ENCODE results near the gene UVRAG. TPM values are rescaled to one million over a fixed set of nuclear protein-coding genes. Genes with fewer than 3 reads are reported as not detected.

The UVRAG gene
- total RNA-seq, 1 experiment from 2014 or later, result 16.4 TPM

DNA sequence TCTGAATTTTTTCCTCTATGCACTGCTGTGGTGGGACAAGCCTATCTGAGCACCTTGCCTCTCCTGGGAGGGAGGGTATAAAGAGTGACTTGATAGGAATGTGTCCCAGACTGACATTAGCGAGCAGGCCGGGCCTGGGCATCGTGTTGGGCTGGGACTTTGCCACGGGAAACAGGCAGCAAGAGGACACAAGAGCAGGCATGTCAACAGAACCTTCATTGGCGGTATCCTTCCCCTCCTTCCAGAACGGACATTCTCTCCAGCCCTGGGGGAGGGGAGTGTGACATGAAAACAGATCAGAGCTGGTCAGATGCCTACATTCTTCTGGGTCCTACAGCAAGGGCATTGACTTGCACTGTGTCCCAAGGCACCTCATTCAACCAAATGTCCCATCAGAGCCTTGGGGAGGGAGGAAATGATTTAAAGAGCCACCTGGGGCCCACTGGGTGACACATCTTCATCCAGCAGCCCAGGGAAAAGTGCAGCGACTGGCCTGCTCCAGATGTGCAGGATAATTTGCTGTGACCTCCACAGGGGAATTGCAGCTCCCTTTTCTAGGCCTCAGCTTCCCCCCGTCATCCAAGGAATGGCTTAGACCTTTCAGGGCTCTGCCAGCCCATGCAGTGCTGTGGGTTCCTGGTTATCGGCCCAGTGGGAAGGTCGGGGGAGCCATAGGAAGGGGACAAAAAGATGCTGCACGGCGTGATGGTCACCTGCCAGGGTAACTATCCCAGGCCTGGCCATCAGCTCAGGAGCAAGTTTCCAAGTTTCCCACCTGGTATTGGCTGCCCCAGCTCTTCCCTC lies 21.8 kb upstream of the UVRAG start:
- no peak for DNase-seq
- Histone ChIP-seq H3K27me3 (ENCODE audit: control insufficient read depth, insufficient read depth, low read length) (no peaks in the 10 kb centered on the region), H3K36me3 (replicated peaks; ENCODE audit: control insufficient read depth, insufficient read depth, low read length) (no peaks in the 10 kb centered on the region), H3K4me3 (ENCODE audit: insufficient read depth, low read depth, low read length) (no peak overlapping the region)

DNA sequence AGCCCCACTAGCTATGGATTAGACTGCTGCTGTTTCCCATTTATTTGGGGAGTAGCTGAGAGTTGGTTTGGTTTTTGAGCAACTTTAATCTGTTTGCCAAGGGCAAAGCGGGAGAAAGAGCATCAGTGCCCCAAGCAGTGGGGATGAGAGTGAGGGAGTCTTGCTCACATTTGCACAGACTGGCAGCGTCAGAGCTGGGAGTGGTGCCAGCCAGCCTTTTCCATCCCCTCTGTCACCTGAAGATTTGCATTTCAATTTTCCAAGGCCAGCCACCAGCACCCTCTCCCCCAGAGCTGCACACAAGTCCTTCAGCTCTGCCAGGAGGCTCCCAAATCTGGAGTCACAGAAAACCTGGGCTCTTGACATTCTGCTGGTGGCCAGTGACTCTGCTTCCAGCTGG lies 21.0 kb upstream of the UVRAG start:
- Histone ChIP-seq H3K36me3 (replicated peaks; ENCODE audit: control insufficient read depth, insufficient read depth, low read length) (no peaks in the 10 kb centered on the region), H3K4me3 (ENCODE audit: insufficient read depth, low read depth, low read length) (no peak overlapping the region), H3K27me3 (ENCODE audit: control insufficient read depth, insufficient read depth, low read length) (no peaks in the 10 kb centered on the region)
- DNase-seq, result no peak

DNA sequence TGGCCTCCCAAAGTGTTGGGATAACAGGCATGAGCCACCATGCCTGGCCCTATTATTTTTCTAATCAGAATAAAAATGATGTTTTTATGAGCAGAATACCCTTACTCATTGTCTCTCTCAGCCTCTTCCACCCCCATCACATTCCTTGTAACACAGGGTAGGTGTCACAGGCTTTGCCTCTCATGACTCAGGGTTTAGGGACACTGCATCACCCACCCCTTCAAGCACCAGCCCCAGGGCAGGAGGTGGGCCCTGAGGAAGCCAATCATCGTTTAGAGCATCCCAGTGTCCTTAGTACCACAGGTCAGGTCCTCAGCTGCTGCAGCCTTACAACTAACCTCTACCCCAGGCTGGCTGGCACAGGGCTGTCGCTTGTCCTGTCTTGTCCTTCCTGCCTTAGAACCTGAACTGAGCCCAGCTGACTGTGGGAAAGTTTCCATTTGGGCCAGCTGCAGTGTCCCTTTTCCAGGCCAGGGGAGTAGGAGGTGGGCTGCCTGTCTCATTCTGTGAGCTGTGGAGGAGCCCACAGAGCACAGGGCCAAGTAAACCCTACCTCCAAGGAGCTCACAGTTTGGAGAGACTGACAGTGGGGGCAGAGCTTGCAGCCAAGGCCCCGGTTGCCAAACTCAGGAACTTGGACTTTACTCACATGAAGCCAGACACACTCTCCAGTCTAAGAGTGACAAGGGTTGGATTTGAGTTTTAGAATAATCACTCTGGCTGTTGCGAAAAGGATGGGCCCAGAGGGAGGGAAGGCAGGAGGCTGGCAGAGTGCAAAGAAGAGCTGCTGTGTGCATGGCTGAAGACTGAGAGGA lies 19.5 kb upstream of the UVRAG start:
- Histone ChIP-seq H3K4me3 (ENCODE audit: insufficient read depth, low read depth, low read length) (no peak overlapping the region), H3K36me3 (replicated peaks; ENCODE audit: control insufficient read depth, insufficient read depth, low read length) (no peaks in the 10 kb centered on the region), H3K27me3 (ENCODE audit: control insufficient read depth, insufficient read depth, low read length) (no peaks in the 10 kb centered on the region)
- DNase-seq, result no peak

DNA sequence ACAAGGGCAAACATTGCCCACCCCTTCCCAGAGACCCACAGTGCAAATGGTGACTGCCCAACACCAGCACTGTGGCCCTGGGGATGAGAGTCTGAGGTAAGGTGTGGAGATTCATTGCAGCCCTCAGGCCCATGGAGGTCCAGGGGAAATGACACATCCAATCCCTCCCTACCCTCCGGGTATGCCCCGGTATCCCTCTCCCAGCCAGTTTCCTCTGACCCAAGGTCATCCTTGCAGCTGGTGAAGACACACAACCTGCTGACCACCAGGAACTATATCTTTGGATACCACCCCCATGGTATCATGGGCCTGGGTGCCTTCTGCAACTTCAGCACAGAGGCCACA lies 18.9 kb upstream of the UVRAG start:
- Histone ChIP-seq H3K36me3 (replicated peaks; ENCODE audit: control insufficient read depth, insufficient read depth, low read length) (no peaks in the 10 kb centered on the region), H3K4me3 (ENCODE audit: insufficient read depth, low read depth, low read length) (no peak overlapping the region), H3K27me3 (ENCODE audit: control insufficient read depth, insufficient read depth, low read length) (no peaks in the 10 kb centered on the region)
- DNase-seq, result no peak

DNA sequence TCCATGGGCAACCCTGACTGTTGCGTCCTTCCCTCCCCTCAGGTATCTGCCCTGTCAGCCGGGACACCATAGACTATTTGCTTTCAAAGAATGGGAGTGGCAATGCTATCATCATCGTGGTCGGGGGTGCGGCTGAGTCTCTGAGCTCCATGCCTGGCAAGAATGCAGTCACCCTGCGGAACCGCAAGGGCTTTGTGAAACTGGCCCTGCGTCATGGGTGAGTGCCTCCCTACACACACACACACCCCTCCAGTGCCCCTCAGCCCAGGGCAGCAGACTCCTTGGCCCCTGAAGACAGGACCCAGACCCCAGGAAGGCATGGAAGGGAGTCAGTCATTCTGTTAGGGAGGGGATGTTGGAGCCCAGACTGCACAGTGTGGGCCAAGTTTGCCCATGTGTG lies 17.9 kb upstream of the UVRAG start:
- DNase-seq, result no peak
- H3K27me3 ChIP-seq (ENCODE audit: control insufficient read depth, insufficient read depth, low read length), result no peaks in the 10 kb centered on the region
- H3K36me3 ChIP-seq (replicated peaks; ENCODE audit: control insufficient read depth, insufficient read depth, low read length), result no peaks in the 10 kb centered on the region

DNA sequence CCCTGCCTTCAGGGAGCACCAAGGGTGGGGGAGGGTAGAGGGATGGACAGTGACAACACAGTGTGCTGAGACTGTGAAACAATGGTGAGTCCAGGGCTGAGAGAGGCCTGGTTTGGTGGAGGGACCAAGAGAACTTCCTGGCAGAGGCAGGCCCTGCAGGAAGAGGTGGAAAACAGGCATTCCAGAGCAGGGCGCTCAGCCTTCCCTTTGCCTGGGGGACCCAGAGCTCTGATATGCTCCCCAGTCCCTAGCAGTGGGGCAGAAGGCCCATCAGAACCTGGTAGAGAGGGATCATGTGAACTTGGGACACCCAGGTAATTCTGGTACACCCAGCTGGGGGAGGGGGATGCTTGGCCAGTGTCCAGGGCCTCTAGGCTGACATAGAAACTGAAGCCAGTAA lies 17.2 kb upstream of the UVRAG start:
- Histone ChIP-seq H3K27me3 (ENCODE audit: control insufficient read depth, insufficient read depth, low read length) (no peaks in the 10 kb centered on the region), H3K4me3 (ENCODE audit: insufficient read depth, low read depth, low read length) (no peak overlapping the region), H3K36me3 (replicated peaks; ENCODE audit: control insufficient read depth, insufficient read depth, low read length) (no peaks in the 10 kb centered on the region)
- no peak for DNase-seq

More for the DNA sequence above, 17.9 kb upstream of the UVRAG start:
- no peak overlapping the region for H3K4me3 ChIP-seq (ENCODE audit: insufficient read depth, low read depth, low read length)

DNA sequence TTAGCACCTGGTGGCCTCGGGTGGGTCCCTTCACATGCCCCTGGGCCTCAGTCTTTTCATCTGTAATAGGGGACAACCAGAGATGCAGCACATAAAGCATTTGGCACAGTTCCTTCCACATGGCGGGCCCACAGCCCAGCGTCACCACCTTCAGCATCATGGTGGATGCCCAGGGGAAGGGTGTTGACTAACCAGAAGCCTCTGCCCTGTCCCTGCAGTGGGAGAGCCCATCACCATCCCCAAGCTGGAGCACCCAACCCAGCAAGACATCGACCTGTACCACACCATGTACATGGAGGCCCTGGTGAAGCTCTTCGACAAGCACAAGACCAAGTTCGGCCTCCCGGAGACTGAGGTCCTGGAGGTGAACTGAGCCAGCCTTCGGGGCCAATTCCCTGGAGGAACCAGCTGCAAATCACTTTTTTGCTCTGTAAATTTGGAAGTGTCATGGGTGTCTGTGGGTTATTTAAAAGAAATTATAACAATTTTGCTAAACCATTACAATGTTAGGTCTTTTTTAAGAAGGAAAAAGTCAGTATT lies 14.8 kb upstream of the UVRAG start:
- no peaks in the 10 kb centered on the region for H3K27me3 ChIP-seq (ENCODE audit: control insufficient read depth, insufficient read depth, low read length)
- no peak overlapping the region for H3K4me3 ChIP-seq (ENCODE audit: insufficient read depth, low read depth, low read length)
- DNase-seq, result no peak
- no peaks in the 10 kb centered on the region for H3K36me3 ChIP-seq (replicated peaks; ENCODE audit: control insufficient read depth, insufficient read depth, low read length)

DNA sequence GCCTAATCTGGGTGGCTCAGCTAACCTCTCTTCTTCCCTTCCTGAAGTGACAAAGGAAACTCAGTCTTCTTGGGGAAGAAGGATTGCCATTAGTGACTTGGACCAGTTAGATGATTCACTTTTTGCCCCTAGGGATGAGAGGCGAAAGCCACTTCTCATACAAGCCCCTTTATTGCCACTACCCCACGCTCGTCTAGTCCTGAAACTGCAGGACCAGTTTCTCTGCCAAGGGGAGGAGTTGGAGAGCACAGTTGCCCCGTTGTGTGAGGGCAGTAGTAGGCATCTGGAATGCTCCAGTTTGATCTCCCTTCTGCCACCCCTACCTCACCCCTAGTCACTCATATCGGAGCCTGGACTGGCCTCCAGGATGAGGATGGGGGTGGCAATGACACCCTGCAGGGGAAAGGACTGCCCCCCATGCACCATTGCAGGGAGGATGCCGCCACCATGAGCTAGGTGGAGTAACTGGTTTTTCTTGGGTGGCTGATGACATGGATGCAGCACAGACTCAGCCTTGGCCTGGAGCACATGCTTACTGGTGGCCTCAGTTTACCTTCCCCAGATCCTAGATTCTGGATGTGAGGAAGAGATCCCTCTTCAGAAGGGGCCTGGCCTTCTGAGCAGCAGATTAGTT lies 14.2 kb upstream of the UVRAG start:
- H3K36me3 ChIP-seq (replicated peaks; ENCODE audit: control insufficient read depth, insufficient read depth, low read length), result no peaks in the 10 kb centered on the region

DNA sequence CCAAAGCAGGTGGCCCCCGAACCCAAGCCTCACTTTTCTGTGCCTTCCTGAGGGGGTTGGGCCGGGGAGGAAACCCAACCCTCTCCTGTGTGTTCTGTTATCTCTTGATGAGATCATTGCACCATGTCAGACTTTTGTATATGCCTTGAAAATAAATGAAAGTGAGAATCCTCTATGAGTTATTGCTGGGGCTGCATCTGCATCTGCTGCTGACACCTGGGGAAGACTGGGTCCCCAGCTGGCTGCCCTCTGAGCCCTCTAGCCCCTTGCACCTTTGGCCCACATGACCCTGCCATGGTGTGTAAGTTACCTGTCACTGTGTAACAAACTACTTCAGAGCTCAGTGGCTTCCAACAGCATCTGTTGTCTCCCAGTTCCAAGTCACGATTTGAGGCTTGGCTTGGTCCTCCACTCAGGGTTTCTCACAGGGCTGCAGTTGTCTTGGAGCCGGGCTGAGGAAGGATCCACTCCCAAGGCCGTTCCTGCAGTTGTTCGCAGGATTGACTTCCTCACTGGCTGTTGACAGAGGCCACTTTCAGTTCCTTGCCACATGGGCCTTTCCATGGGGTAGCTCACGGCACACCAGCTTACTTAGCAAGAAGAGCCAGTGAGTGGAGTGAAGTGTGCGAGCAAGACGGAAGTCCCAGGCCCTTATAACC lies 13.5 kb upstream of the UVRAG start:
- Histone ChIP-seq H3K36me3 (replicated peaks; ENCODE audit: control insufficient read depth, insufficient read depth, low read length) (no peaks in the 10 kb centered on the region), H3K27me3 (ENCODE audit: control insufficient read depth, insufficient read depth, low read length) (no peaks in the 10 kb centered on the region)
- DNase-seq, result no peak

More for the DNA sequence above, 14.2 kb upstream of the UVRAG start:
- H3K4me3 ChIP-seq (ENCODE audit: insufficient read depth, low read depth, low read length), result no peak overlapping the region
- no peaks in the 10 kb centered on the region for H3K27me3 ChIP-seq (ENCODE audit: control insufficient read depth, insufficient read depth, low read length)
- DNase-seq, result no peak

DNA sequence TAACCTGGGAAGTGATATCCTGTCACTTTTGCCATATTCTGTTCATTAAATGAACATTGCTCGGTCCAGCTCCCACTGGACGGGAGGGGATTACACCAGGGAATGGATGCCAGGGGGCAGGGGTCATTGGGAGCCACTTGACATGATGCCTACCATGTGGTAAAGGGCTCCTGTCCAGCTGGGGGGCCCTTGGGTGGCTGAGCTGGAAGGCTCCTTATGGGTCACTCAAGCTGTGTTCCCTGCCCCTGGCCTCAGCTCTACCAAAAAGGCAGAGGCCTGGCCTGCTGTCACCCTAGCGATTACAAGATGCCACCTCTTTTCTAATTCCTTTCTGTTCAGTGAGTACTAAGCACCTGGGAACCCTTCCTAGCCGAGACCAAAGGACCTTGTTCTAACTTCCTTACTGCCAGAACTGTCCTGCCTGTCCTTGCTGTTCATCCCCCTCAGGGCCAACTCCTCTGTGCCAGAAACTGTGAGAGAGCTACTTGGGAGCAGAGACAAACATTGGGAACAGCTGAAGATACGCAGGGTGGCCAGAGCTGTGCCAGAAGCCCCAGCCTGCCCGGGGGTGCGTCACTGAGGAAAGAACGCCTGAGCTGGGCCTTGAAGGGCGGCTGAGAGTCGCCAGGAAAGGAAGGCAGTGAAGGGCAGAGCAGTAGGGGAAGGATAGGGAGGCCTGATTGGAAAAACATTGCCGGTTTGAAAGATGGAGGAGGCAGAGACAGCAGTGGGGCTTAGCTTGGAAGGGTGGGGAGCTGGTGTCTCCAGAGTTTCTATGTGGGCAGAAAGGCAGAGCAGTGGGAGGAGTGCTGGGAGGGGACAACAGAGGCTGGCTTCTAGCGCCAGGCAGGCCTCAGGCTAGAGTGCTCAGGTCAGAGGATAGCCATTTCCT lies 12.7 kb upstream of the UVRAG start:
- no peak for DNase-seq

More for the DNA sequence above, 13.5 kb upstream of the UVRAG start:
- no peak overlapping the region for H3K4me3 ChIP-seq (ENCODE audit: insufficient read depth, low read depth, low read length)

DNA sequence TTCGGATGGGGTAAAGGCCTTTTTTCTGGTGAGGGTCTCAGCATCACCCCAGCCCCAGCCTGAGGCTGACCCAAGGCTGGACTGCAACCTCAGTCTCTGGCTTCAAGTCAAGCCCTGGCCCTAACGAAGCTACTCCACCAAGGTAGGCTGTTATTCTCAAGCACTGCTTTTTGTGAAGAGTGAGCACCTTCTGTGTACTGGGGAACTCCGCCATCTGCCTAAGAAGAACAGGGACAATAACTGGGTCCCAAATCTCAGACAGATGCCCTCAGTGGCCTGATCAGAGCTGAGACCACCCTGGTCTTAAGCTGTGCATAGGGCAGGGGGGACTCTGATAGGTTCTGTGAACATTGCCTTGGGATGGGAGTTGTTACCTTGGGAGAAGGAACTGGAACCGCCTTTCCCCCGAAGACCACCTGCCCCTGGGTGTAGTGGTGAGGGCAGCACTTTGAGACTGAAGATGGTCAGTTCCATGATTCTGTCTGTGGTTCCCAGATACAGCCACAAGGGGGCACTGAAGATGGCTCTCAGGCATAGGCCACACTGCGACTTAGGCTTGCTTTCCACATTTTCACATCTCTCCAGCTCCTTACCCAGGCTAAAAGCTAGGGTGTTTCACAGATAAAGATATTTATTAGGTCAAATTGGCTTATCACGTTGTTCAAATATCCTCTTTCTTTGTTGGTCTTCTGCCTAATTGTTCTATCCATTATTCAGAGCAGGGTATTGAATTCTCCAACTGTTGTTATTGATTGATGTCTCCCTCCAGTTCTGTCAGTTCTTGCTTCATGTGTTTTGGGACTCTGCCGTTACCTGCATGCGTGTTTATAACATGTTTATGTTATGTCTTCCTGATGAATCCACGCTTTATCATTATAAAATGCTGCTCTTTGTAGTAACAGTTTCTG lies 11.8 kb upstream of the UVRAG start:
- Histone ChIP-seq H3K4me3 (ENCODE audit: insufficient read depth, low read depth, low read length) (no peak overlapping the region), H3K36me3 (replicated peaks; ENCODE audit: control insufficient read depth, insufficient read depth, low read length) (no peaks in the 10 kb centered on the region), H3K27me3 (ENCODE audit: control insufficient read depth, insufficient read depth, low read length) (no peaks in the 10 kb centered on the region)
- peak; percentile 89 for DNase-seq

More for the DNA sequence above, 12.7 kb upstream of the UVRAG start:
- H3K36me3 ChIP-seq (replicated peaks; ENCODE audit: control insufficient read depth, insufficient read depth, low read length), result no peaks in the 10 kb centered on the region
- no peaks in the 10 kb centered on the region for H3K27me3 ChIP-seq (ENCODE audit: control insufficient read depth, insufficient read depth, low read length)
- no peak overlapping the region for H3K4me3 ChIP-seq (ENCODE audit: insufficient read depth, low read depth, low read length)

DNA sequence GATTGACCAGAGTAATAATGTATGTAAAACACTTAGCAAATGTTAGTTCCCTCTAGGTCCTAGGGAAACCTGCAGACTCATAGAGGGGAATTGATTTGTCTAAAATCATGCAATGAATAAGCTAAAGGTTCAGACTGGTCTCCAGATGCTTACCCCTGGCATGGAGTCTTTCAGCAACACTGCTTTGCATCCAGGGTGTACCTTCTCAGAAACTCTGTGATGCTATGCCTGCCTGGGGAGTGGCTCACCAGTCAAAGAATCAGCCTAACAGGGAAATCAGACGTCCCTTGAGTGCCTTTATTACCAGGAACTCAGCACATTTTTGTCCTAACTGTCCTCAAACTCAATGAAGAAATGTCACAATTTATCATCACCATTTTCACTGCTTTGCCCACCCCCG lies 5.9 kb upstream of the UVRAG start:
- no peak for DNase-seq
- Histone ChIP-seq H3K36me3 (replicated peaks; ENCODE audit: control insufficient read depth, insufficient read depth, low read length) (no peaks in the 10 kb centered on the region), H3K4me3 (ENCODE audit: insufficient read depth, low read depth, low read length) (no peak overlapping the region), H3K27me3 (ENCODE audit: control insufficient read depth, insufficient read depth, low read length) (no peaks in the 10 kb centered on the region; the same call in 1 of the 2 replicates)

DNA sequence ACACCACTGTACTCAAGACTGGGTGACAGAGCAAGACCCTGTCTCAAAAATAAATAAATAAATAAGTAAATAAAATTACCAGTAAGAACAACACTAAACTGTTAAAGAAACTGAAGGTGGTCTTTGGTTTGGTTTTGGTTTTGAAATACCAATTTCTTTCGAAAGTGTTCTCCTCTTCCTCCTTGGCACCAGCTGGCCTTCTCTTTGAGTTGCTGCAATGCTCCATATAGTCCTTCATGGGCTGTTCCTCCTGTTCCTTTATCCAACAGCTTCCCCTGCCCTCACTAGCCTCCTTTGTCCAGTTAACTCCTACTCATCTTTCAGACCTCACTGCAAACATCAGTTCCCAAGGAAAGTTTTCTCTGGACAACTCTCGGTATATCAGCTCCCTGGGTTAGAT lies 5.0 kb upstream of the UVRAG start:
- no peaks in the 10 kb centered on the region; the same call in 1 of the 2 replicates for H3K27me3 ChIP-seq (ENCODE audit: control insufficient read depth, insufficient read depth, low read length)
- H3K4me3 ChIP-seq (ENCODE audit: insufficient read depth, low read depth, low read length), result no peak overlapping the region
- no peak for DNase-seq
- no peaks in the 10 kb centered on the region for H3K36me3 ChIP-seq (replicated peaks; ENCODE audit: control insufficient read depth, insufficient read depth, low read length)

Data from H7 (cell line).